ENCODE measurements around the gene AUP1. TPM values are rescaled to one million over a fixed set of nuclear protein-coding genes. Genes with fewer than 3 reads are reported as not detected.

AUP1 gene
- total and polyA plus RNA-seq, 2 donors (not counting 3 experiments of a cell fraction or from before 2014, with no cell fraction given), result 103 to 187 TPM

GRCh38 chr2:74522516-74522915 lies 7.0 kb downstream of the AUP1 start:
- FAIRE-seq (no peak), DNase-seq (ENCODE audit: low read depth, low spot score) (no peak)
- intact Hi-C loops (cut with micrococcal nuclease), result no loop called here
- peaks cover 5 to 13% of the 10 kb centered on the region in 2 experiments for H3K36me3 ChIP-seq (ENCODE audit: control insufficient read depth in 2 of 2, extremely low read depth in 1 of 2, insufficient read depth in 2 of 2, low read length in 2 of 2)
- CTCF ChIA-PET, result no interaction called here
- H3K79me2 ChIP-seq (ENCODE audit: control insufficient read depth, insufficient read depth, low read length), result no peaks in the 10 kb centered on the region
- H3K4me3 ChIP-seq (replicated peaks in 1 of 3; ENCODE audit: insufficient read depth in 1 of 3, low read depth in 1 of 3, low read length in 3 of 3), result no peak overlapping the region
- no peaks in the 10 kb centered on the region for H4K20me1 ChIP-seq (replicated peaks; ENCODE audit: control insufficient read depth, extremely low read depth, insufficient read depth, low read length)
- dilution Hi-C loops (cut with MboI; ENCODE audit: extremely low pct_ligation_motif_present, low sequenced_read_pairs), result no loop called here
- H2AFZ ChIP-seq (ENCODE audit: low read depth, low read length), result no peak overlapping the region
- H3K4me2 ChIP-seq (ENCODE audit: insufficient read depth, low read length), result no peak overlapping the region
- POLR2A ChIA-PET, result no interaction called here
- H3K27me3 ChIP-seq (ENCODE audit: control insufficient read depth in 2 of 2, insufficient read depth in 2 of 2, low read length in 2 of 2), result peaks cover 34 to 39% of the 10 kb centered on the region in 2 experiments
- H3K4me1 ChIP-seq (ENCODE audit: control insufficient read depth, extremely low read depth, insufficient read depth, low read length), result no peaks in the 10 kb centered on the region
- TF ChIP-seq MAX (IDR thresholded peaks at IDR 0.05; ENCODE audit: insufficient read depth, insufficient read length), result no peak
- TF ChIP-seq CTCF (IDR thresholded peaks at IDR 0.05; ENCODE audit: extremely low read depth in 1 of 2, insufficient read depth in 1 of 2, low read depth in 1 of 2, low read length in 2 of 2), result no peak
- TF ChIP-seq EZH2 (IDR thresholded peaks at IDR 0.05; ENCODE audit: borderline replicate concordance, low read depth, low read length, severe bottlenecking), result no peak
- TF ChIP-seq POLR2A (IDR thresholded peaks at IDR 0.05; ENCODE audit: low read depth, low read length), result no peak
- TF ChIP-seq JUN (IDR thresholded peaks at IDR 0.05; ENCODE audit: borderline replicate concordance, insufficient read depth, insufficient read length, low read depth), result no peak
- no TSS peak for BruUV-seq (replicated peaks)
- H3K9me3 ChIP-seq (replicated peaks; ENCODE audit: control insufficient read depth, insufficient read depth, low read length), result no peaks in the 10 kb centered on the region
- no peaks in the 10 kb centered on the region for H3K9me1 ChIP-seq (replicated peaks; ENCODE audit: control insufficient read depth, extremely low read depth, insufficient read depth, low read length)
- H3K27ac ChIP-seq (ENCODE audit: insufficient read depth, low read depth, low read length), result no peak overlapping the region
- H3K9ac ChIP-seq (replicated peaks; ENCODE audit: extremely low read depth, insufficient read depth, low read length), result no peak overlapping the region

DNA sequence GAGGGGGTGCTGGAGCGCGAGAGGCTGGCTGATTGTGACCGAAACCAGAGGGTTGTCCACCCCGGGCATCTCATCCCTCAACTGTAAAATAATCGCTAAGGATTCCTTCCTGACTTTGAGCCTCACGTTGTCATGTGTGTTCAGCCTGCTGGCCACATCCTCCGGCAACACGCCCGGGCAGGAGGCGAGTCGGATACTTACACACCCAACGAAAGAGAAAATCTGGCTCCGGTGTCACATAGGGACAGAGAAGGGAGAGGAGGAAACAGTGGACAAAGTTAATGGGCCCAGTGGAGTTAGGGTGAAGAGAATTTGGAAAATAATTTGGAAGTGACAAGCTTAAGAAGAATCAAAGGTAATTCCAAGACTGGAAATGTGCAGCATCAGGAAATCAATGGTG lies 12.9 kb downstream of the AUP1 start:
- H3K4me2 ChIP-seq (ENCODE audit: insufficient read depth, low read length), result no peak overlapping the region

More for the DNA sequence above, 12.9 kb downstream of the AUP1 start:
- no TSS peak for BruUV-seq (replicated peaks)
- dilution Hi-C loops (cut with MboI; ENCODE audit: extremely low pct_ligation_motif_present, low sequenced_read_pairs), result no loop called here
- H3K36me3 ChIP-seq (ENCODE audit: control insufficient read depth in 2 of 2, extremely low read depth in 1 of 2, insufficient read depth in 2 of 2, low read length in 2 of 2), result no peaks in the 10 kb centered on the region
- no peaks in the 10 kb centered on the region for H3K79me2 ChIP-seq (ENCODE audit: control insufficient read depth, insufficient read depth, low read length)
- H3K4me1 ChIP-seq (ENCODE audit: control insufficient read depth, extremely low read depth, insufficient read depth, low read length), result peaks cover 7% of the 10 kb centered on the region
- H3K9me3 ChIP-seq (replicated peaks; ENCODE audit: control insufficient read depth, insufficient read depth, low read length), result no peaks in the 10 kb centered on the region
- DNase-seq (ENCODE audit: low read depth, low spot score) (no peak), FAIRE-seq (no peak)
- H3K27me3 ChIP-seq (ENCODE audit: control insufficient read depth in 2 of 2, insufficient read depth in 2 of 2, low read length in 2 of 2), result peaks cover 77 to 91% of the 10 kb centered on the region in 2 experiments
- H3K4me3 ChIP-seq (replicated peaks in 1 of 3; ENCODE audit: insufficient read depth in 1 of 3, low read depth in 1 of 3, low read length in 3 of 3), result no peak overlapping the region
- POLR2A ChIA-PET, result no interaction called here
- intact Hi-C loops (cut with micrococcal nuclease), result loop anchor here (1.0 kb wide), 1 partner anchor 13 kb away; the partner anchor contains the start of genes AUP1 and HTRA2
- no peak overlapping the region for H3K27ac ChIP-seq (ENCODE audit: insufficient read depth, low read depth, low read length)
- H4K20me1 ChIP-seq (replicated peaks; ENCODE audit: control insufficient read depth, extremely low read depth, insufficient read depth, low read length), result no peaks in the 10 kb centered on the region
- no peak overlapping the region for H2AFZ ChIP-seq (ENCODE audit: low read depth, low read length)
- no peak for TF ChIP-seq MAX (IDR thresholded peaks at IDR 0.05; ENCODE audit: insufficient read depth, insufficient read length)
- no peak for TF ChIP-seq JUN (IDR thresholded peaks at IDR 0.05; ENCODE audit: borderline replicate concordance, insufficient read depth, insufficient read length, low read depth)
- no peak for TF ChIP-seq GATA2 (IDR thresholded peaks at IDR 0.05; ENCODE audit: insufficient read depth, insufficient read length, low read depth, low read length)
- no peak for TF ChIP-seq FOS (IDR thresholded peaks at IDR 0.05; ENCODE audit: borderline replicate concordance, insufficient read depth, low read length)
- TF ChIP-seq POLR2A (IDR thresholded peaks at IDR 0.05; ENCODE audit: low read depth, low read length), result no peak
- TF ChIP-seq POLR2AphosphoS5 (IDR thresholded peaks at IDR 0.05; ENCODE audit: insufficient read depth, low read depth, low read length), result no peak
- no peak for TF ChIP-seq CTCF (IDR thresholded peaks at IDR 0.05; ENCODE audit: extremely low read depth in 1 of 2, insufficient read depth in 1 of 2, low read depth in 1 of 2, low read length in 2 of 2)
- no peak for TF ChIP-seq EZH2 (IDR thresholded peaks at IDR 0.05; ENCODE audit: borderline replicate concordance, low read depth, low read length, severe bottlenecking)
- TF ChIP-seq MYC (IDR thresholded peaks at IDR 0.05; ENCODE audit: low read depth, low read length), result no peak
- H3K9ac ChIP-seq (replicated peaks; ENCODE audit: extremely low read depth, insufficient read depth, low read length), result no peak overlapping the region
- CTCF ChIA-PET, result no interaction called here
- no peaks in the 10 kb centered on the region for H3K9me1 ChIP-seq (replicated peaks; ENCODE audit: control insufficient read depth, extremely low read depth, insufficient read depth, low read length)

Data from endothelial cell of umbilical vein (primary cell).